ENCODE results near the gene NRXN3.

- TF ChIP-seq ASH2L (IDR thresholded peaks at IDR 0.05; ENCODE audit: insufficient read length, low read depth, low read length) (no peak), ZNF737 (CRISPR knock-in tag; IDR thresholded peaks at IDR 0.05; ENCODE audit: borderline replicate concordance) (no peak), MXI1 (IDR thresholded peaks at IDR 0.05; ENCODE audit: borderline replicate concordance, low read depth, low read length) (no peak), CBX2 (IDR thresholded peaks at IDR 0.05; ENCODE audit: low read depth, low read length) (no peak), CBX2 (CRISPR knock-in tag; IDR thresholded peaks at IDR 0.05; ENCODE audit: low read depth) (no peak), ZSCAN31 (CRISPR knock-in tag; IDR thresholded peaks at IDR 0.05; ENCODE audit: low read depth) (no peak)
- TF ChIP-seq, protein P1, sequence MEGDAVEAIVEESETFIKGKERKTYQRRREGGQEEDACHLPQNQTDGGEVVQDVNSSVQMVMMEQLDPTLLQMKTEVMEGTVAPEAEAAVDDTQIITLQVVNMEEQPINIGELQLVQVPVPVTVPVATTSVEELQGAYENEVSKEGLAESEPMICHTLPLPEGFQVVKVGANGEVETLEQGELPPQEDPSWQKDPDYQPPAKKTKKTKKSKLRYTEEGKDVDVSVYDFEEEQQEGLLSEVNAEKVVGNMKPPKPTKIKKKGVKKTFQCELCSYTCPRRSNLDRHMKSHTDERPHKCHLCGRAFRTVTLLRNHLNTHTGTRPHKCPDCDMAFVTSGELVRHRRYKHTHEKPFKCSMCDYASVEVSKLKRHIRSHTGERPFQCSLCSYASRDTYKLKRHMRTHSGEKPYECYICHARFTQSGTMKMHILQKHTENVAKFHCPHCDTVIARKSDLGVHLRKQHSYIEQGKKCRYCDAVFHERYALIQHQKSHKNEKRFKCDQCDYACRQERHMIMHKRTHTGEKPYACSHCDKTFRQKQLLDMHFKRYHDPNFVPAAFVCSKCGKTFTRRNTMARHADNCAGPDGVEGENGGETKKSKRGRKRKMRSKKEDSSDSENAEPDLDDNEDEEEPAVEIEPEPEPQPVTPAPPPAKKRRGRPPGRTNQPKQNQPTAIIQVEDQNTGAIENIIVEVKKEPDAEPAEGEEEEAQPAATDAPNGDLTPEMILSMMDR (CRISPR knock-in tag; IDR thresholded peaks at IDR 0.05), result no peak
These were observed 57.3 kb downstream of the NRXN3 start for GRCh38 chr14:78227248-78228077.

Data from HepG2 (cell line).